Activated T-cell treated with anti-CD3 and anti-CD28 coated beads, Interleukin-2, amount 50 U/mL, for 1 hour (primary cell): ENCODE results near the gene C22orf23.

ENCODE experiments used
- DNase-seq: peaks from one replicate; pipeline ENCODE4 v3.0.0-alpha.2; 2020

C22orf23 gene

GRCh38 chr22:37896939-37897338, 56.5 kb downstream of the C22orf23 start:
- no peak for DNase-seq

- peak; percentile 33 for DNase-seq
Measured at GRCh38 chr22:37896181-37896592, 57.2 kb downstream of the C22orf23 start.

- no peak for DNase-seq
Measured at GRCh38 chr22:37894939-37895670, 58.3 kb downstream of the C22orf23 start.

GRCh38 chr22:37893583-37893983, 59.8 kb downstream of the C22orf23 start:
- DNase-seq, result no peak
